Ovary (tissue), 9 donors: ENCODE results near the gene SYPL1. TPM values are rescaled to one million over a fixed set of nuclear protein-coding genes. Genes with fewer than 3 reads are reported as not detected.
"Not testable (repeated sequence)": the region's sequence is repeated elsewhere in the genome, so short reads cannot be mapped to it uniquely, and the experiment has no call there.

Source experiments
- DNase-seq, 5 donors: peaks; one replicate each; pipeline ENCODE4 v3.0.0-alpha.2; 2019 to 2020
- H3K27ac ChIP-seq, 2 donors: fragments of 200-600 bp; one replicate each; pipeline versions ENCODE4 v1.5.1 to v1.8.0; 2019 to 2022
- H3K27me3 ChIP-seq: fragments of 200-600 bp; one replicate; pipeline ENCODE4 v1.8.0; 2022
- H3K36me3 ChIP-seq: fragments of 200-600 bp; sonication (generic); one replicate; pipeline ENCODE4 v1.5.1; 2019
- H3K4me1 ChIP-seq: one replicate; pipeline ENCODE4 v1.8.1; 2013; ENCODE audit warnings: mild to moderate bottlenecking, moderate library complexity; ENCODE audit not compliant: insufficient read depth
- H3K4me3 ChIP-seq: fragments of 200-600 bp; sonication (generic); one replicate; pipeline ENCODE4 v1.5.1; 2017
- H3K9me3 ChIP-seq, 2 donors: fragments of 200-600 bp in 1 of 2; sonication (generic) in 1 of 2; one replicate each; pipeline versions ENCODE4 v1.5.1 to v1.8.1; 2013 to 2019; ENCODE audit warnings: mild to moderate bottlenecking in 1 of 2, moderate library complexity in 1 of 2
- CTCF ChIP-seq, 3 donors: fragments of 450-650 bp in 2 of 3; fragments of 200-600 bp in 1 of 3; IDR thresholded peaks; one replicate each; pipeline versions ENCODE4 v1.5.1 to v1.8.0; 2016 to 2022; ENCODE audit warnings: antibody characterized with exemption in 3 of 3, mild to moderate bottlenecking in 1 of 3
- EP300 ChIP-seq: sonication (generic); formaldehyde crosslinking; IDR thresholded peaks from one replicate; pipeline ENCODE4 v1.6.1; 2017; ENCODE audit warnings: antibody characterized with exemption
- POLR2A ChIP-seq: fragments of 450-650 bp; IDR thresholded peaks from one replicate; pipeline ENCODE4 v1.6.1; 2017; ENCODE audit warnings: antibody characterized with exemption, mild to moderate bottlenecking, moderate library complexity
- WGBS, 3 donors: extraction: QIAGEN DNeasy Blood & Tissue Kit in 1 of 3; methylation state at CpG; one replicate each; pipeline versions ENCODE4 v1.1.5 to v1.1.7; 2013 to 2017; 5-methylcytosine and 5-hydroxymethylcytosine counted together
- intact Hi-C, 4 donors: fragments of 100-400 bp; cut with DNase I; formaldehyde crosslinking; loops; one replicate each; pipeline versions ENCODE4 v1.11.0 to v1.15.1; 2022 to 2023
- polyA plus RNA-seq, 2 donors: library from polyadenylated mRNA; stranded (reverse); fragments of 200-250 nt in 1 of 2; fragments of 350-450 nt in 1 of 2; fragmentation: Illumina TruSeq in 1 of 2; extraction: RNeasy Lipid Tissue Mini Kit (QIAGEN cat#74804) in 1 of 2; gene quantifications; one replicate each; pipeline ENCODE4 v1.2.3, GENCODE V29; 2013 to 2014
- total RNA-seq, 7 donors: library from RNA; depleted of rRNA in 2 of 7; stranded (reverse); fragments of >200 nt in 2 of 7; fragmentation: NEBNext Ultra II Directional in 3 of 7; extraction: Animal tissue kit (Norgen Biotek cat#: 25700) in 3 of 7; gene quantifications; one replicate each; pipeline versions ENCODE4 v1.1.0 to v1.2.4, GENCODE V29; 2016 to 2023
- donor health status: DM: no; HTN: no; CAD: no; lungs with moderate emphysema.
- donor health status: DM: no; HTN: no; CAD: no.
- donor health status: Bipolar disorder and iron deficiency.
- donor health status: DM: yes; HTN: yes; CAD: no.
- donor health status: DM: no; HTN: no; CAD: no.
- donor health status: DM: yes; HTN: yes; CAD: no.

The SYPL1 gene
- total and polyA plus RNA-seq, 9 donors = 71.5 to 127 (median 83.5) TPM

DNA sequence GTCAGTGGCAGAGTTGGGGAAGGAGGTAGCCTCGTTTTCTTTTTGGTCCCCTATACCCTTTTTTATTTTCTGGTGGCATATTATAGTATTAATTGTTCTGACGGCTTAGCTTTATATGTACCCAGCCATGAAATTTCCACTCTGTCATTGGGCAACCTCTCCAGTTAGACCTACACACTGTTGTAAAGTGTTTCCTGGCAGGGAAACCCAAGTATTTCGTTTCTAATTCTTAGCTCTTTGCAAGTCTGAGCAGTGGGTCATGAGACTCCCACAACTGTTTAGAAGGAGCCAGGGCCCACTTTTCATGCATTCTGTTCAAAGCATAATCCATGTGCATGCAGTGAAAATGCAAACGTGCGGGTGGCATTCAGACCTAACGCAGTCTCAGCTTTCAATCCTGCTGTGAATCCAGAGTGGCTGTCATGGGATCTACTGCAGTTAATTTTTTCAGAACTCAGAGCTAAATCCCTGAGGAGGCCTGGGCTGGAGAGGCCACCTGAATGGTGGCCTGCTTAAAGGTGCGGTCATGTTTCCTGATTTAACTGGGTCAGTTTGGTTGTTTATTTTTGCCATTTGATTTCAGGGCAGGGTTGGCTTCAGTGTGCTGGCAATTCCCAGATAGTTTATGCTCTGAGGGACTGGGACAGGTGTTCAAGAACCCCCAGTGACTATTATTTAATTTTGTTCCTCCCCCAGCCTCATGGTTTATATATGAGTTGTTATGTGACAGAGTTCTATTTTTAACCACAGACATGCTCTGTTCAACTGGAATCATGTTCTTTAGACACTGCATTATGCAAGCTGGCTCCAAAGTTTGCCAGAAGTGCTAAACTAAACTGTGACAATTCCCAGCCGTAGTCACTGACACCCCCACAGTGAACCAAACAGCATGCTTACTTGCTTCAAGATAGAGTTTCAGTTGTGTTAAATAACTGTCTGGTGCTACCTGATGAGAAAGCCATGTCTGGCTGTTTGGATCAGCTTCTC is 27.4 kb upstream of the SYPL1 start:
- peak in 1 of 5 donors; percentile 23 for DNase-seq
- Histone ChIP-seq H3K36me3 (no peaks in the 10 kb centered on the region), H3K27me3 (no peaks in the 10 kb centered on the region), H3K9me3 (no peaks in the 10 kb centered on the region), H3K27ac (no peak overlapping the region), H3K4me3 (no peak overlapping the region), H3K4me1 (no peaks in the 10 kb centered on the region)
- no peak for TF ChIP-seq EP300
- TF ChIP-seq CTCF (IDR thresholded peaks at IDR 0.05) = no peak
- TF ChIP-seq POLR2A = no peak
- intact Hi-C loops = no loop called here
- 69 to 74% (median 73%) methylated on average over 8 of the region's 8 CpGs for WGBS, 3 donors

GRCh38 chr7:106138776-106139175 is 26.7 kb upstream of the SYPL1 start:
- TF ChIP-seq EP300 (no peak), POLR2A (no peak), CTCF (IDR thresholded peaks at IDR 0.05) (no peak)
- Histone ChIP-seq H3K36me3 (no peaks in the 10 kb centered on the region), H3K27ac (no peak overlapping the region), H3K4me1 (no peaks in the 10 kb centered on the region), H3K9me3 (no peaks in the 10 kb centered on the region), H3K4me3 (no peak overlapping the region), H3K27me3 (no peaks in the 10 kb centered on the region)
- intact Hi-C loops = no loop called here
- WGBS, 3 donors = 89 to 91% (median 90%) methylated on average over 6 of the region's 6 CpGs
- no peak for DNase-seq

GRCh38 chr7:106138181-106138580 is 26.1 kb upstream of the SYPL1 start:
- DNase-seq, H3K27ac ChIP-seq, intact Hi-C loops, H3K36me3 ChIP-seq, H3K4me3 ChIP-seq, H3K27me3 ChIP-seq, H3K9me3 ChIP-seq, H3K4me1 ChIP-seq: not testable (repeated sequence)

DNA sequence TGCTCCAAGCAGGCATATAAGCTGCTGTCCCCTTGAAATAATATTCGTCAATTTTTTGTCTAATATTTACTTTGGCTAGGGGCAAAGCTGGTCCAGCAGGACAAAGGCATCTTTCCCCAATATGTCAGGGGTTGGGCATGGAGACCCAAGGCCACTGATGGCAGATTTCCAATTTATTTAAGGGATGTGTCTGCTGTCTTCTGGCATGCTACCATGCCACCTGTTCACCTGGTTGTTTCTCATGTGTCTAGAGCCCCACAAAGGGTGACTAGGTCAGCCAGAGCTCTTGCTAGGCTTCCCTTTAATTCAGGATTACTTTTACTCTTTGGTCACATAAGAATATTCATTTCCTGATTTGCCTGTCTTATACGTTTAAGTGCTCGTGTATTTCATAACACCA is 22.1 kb upstream of the SYPL1 start:
- 82 to 83% (median 83%) methylated on average over 3 of the region's 3 CpGs for WGBS, 3 donors
- TF ChIP-seq CTCF (IDR thresholded peaks at IDR 0.05) (no peak), POLR2A (no peak), EP300 (no peak)
- Histone ChIP-seq H3K4me3 (no peak overlapping the region), H3K27me3 (no peaks in the 10 kb centered on the region), H3K27ac (no peak overlapping the region), H3K9me3 (no peaks in the 10 kb centered on the region), H3K36me3 (no peaks in the 10 kb centered on the region), H3K4me1 (peaks cover 6% of the 10 kb centered on the region)
- DNase-seq = no peak
- intact Hi-C loops = no loop called here

DNA sequence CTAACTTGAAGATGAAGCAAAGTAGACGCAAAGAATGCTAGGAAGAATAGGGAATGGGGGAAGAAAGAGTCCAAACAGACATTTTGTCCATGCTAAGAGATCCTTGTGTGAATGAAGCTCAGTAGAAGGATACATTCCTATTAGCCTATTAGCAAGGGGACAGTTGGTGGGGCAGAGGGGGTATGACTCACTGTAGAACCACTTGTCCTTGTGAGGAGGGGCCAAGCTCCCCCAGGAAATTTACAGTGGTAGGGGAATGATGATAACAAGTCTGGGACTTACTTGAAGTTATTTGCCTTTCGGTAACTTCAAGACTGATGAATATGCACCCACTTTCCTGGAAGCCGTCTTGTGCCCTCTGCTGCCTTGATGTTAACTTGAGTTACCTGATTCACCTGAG is 17.2 kb upstream of the SYPL1 start:
- Histone ChIP-seq H3K4me3 (no peak overlapping the region), H3K4me1 (peaks cover 6% of the 10 kb centered on the region), H3K36me3 (no peaks in the 10 kb centered on the region), H3K9me3 (no peaks in the 10 kb centered on the region), H3K27ac (no peak overlapping the region), H3K27me3 (no peaks in the 10 kb centered on the region)
- 88 to 91% (median 91%) methylated on average over 3 of the region's 3 CpGs for WGBS, 3 donors
- no peak for DNase-seq
- TF ChIP-seq EP300 (no peak), CTCF (IDR thresholded peaks at IDR 0.05) (no peak), POLR2A (no peak)
- intact Hi-C loops = no loop called here
